Measurements from ENCODE around the gene UBE2E2. TPM values are rescaled to one million over a fixed set of nuclear protein-coding genes. Genes with fewer than 3 reads are reported as not detected.

UBE2E2 gene
- total and polyA plus RNA-seq, 2 donors from 2014 or later = 40.9 to 61.7 TPM

DNA sequence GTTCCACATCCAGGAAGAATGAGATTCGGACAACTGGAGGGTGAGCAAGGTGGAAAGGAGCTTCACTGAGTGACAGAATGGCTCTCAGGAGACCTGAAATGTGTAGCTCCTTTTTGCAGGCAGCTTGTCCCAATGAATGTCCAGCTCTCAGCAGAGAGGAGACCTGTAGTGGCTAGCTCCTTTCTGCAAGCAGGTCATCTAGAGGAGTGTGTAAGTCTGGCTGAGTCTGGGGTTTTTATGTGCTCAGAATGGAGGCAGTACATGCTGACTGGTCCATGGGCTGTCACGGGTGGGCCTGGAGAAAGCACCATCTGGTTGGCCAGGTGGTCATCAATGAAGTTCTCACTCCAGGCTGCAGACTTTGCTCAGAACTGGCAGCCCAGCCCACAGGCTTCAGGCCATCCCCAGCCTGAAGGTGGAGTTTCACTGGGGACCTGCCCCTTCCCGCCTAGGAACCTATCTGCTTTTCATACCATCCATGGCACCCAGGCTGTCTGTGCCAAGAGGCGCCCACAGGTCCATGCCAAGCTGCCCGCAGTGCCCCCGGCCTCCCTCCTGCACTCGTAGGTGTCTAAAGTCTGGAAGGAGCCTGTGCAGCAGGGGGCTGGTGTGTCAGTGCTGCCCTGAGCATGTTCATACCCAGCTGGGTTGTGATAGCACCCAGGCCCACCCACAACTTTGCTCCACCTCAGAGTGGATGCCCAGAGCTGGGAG is 276.6 kb downstream of the UBE2E2 start:
- FAIRE-seq = no peak
- Histone ChIP-seq H3K9ac (ENCODE audit: low read length in 3 of 3) (no peak overlapping the region), H3K27ac (ENCODE audit: low read depth in 2 of 2, low read length in 2 of 2) (no peak overlapping the region), H3K4me3 (ENCODE audit: low read length in 3 of 3) (no peak overlapping the region), H3K27me3 (ENCODE audit: control insufficient read depth, insufficient read depth, low read length) (no peaks in the 10 kb centered on the region), H3K4me1 (ENCODE audit: control insufficient read depth in 2 of 3, insufficient read depth in 2 of 3, low read depth in 1 of 3, low read length in 3 of 3) (peaks cover 0 to 4% (median 2%) of the 10 kb centered on the region in 3 donors), H3K36me3 (ENCODE audit: control insufficient read depth in 2 of 3, insufficient read depth in 3 of 3, low read length in 3 of 3) (no peaks in the 10 kb centered on the region), H3K9me3 (ENCODE audit: control insufficient read depth in 2 of 3, insufficient read depth in 1 of 3, low read length in 3 of 3) (peaks cover 0 to 9% (median 1%) of the 10 kb centered on the region in 3 donors)
- intact Hi-C loops (cut with DNase I) = no loop called here
- TF ChIP-seq, protein P1, sequence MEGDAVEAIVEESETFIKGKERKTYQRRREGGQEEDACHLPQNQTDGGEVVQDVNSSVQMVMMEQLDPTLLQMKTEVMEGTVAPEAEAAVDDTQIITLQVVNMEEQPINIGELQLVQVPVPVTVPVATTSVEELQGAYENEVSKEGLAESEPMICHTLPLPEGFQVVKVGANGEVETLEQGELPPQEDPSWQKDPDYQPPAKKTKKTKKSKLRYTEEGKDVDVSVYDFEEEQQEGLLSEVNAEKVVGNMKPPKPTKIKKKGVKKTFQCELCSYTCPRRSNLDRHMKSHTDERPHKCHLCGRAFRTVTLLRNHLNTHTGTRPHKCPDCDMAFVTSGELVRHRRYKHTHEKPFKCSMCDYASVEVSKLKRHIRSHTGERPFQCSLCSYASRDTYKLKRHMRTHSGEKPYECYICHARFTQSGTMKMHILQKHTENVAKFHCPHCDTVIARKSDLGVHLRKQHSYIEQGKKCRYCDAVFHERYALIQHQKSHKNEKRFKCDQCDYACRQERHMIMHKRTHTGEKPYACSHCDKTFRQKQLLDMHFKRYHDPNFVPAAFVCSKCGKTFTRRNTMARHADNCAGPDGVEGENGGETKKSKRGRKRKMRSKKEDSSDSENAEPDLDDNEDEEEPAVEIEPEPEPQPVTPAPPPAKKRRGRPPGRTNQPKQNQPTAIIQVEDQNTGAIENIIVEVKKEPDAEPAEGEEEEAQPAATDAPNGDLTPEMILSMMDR (IDR thresholded peaks at IDR 0.05; ENCODE audit: borderline replicate concordance, extremely low read depth, insufficient read depth) = no peak
- peak in 1 of 5 donors; percentile 59 for DNase-seq

DNA sequence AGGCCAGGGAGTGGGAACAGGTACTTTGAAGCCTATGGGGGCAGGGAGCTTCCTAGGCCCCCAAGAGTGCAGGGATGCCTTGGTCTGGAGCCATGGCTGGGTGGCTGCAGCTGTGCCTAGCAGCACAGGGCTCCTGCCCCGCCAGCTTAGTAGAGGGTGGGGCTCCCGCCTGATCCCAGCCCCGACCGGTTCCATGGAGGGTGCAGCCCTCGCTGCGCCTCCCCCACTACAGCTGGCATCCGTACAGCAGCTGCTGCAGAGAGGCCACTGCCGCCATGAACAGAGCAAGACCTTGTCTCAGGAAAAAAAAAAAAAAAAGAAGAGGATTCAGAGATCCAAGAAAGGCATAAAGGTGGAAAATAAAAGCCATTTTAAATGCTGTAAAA is 277.2 kb downstream of the UBE2E2 start:
- H3K9ac ChIP-seq (ENCODE audit: low read length in 3 of 3) = no peak overlapping the region
- TF ChIP-seq, protein P1 (IDR thresholded peaks at IDR 0.05; ENCODE audit: borderline replicate concordance, extremely low read depth, insufficient read depth) = no peak
- H3K9me3 ChIP-seq (ENCODE audit: control insufficient read depth in 2 of 3, insufficient read depth in 1 of 3, low read length in 3 of 3) = peaks cover 0 to 9% (median 1%) of the 10 kb centered on the region in 3 donors
- FAIRE-seq (no peak), DNase-seq (peak in 1 of 5 donors; percentile 62)
- peaks cover 0 to 4% (median 2%) of the 10 kb centered on the region in 3 donors for H3K4me1 ChIP-seq (ENCODE audit: control insufficient read depth in 2 of 3, insufficient read depth in 2 of 3, low read depth in 1 of 3, low read length in 3 of 3)
- no peaks in the 10 kb centered on the region for H3K36me3 ChIP-seq (ENCODE audit: control insufficient read depth in 2 of 3, insufficient read depth in 3 of 3, low read length in 3 of 3)
- intact Hi-C loops (cut with DNase I) = no loop called here
- H3K27me3 ChIP-seq (ENCODE audit: control insufficient read depth, insufficient read depth, low read length) = no peaks in the 10 kb centered on the region
- H3K27ac ChIP-seq (ENCODE audit: low read depth in 2 of 2, low read length in 2 of 2) = no peak overlapping the region
- H3K4me3 ChIP-seq (ENCODE audit: low read length in 3 of 3) = no peak overlapping the region

DNA sequence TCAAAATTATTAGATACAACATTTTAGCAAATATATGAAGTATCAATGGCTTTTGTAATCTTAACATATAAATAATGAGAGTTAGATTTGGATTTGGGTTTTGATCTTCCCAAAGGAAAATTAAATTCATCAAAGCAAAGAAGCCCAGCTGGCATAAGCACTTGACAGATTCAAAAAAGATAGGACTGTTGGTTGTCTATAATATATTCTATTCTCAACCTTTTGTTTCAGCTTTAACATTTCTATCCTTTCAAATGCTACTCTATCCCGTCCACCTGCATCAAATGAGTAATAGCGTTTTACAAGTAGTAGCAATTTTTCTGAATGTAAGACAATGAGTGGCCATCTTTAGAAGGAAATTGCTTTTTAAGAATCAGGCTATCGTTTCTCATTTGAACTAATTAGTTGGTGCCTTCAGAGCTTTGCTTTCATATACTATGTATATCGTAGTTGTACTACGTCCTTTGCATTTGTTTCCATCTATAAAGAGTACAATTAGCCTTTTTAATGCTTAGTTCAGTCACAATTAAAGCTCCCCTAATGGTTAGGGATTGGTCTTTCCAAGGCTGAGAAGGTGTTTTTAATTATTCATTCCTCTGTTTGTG is 278.0 kb downstream of the UBE2E2 start:
- H3K27me3 ChIP-seq (ENCODE audit: control insufficient read depth, insufficient read depth, low read length) = no peaks in the 10 kb centered on the region
- TF ChIP-seq, protein P1 (IDR thresholded peaks at IDR 0.05; ENCODE audit: borderline replicate concordance, extremely low read depth, insufficient read depth) = no peak
- H3K4me3 ChIP-seq (ENCODE audit: low read length in 3 of 3) = no peak overlapping the region
- peaks cover 0 to 4% (median 2%) of the 10 kb centered on the region in 3 donors for H3K4me1 ChIP-seq (ENCODE audit: control insufficient read depth in 2 of 3, insufficient read depth in 2 of 3, low read depth in 1 of 3, low read length in 3 of 3)
- peaks cover 0 to 11% (median 1%) of the 10 kb centered on the region in 3 donors for H3K9me3 ChIP-seq (ENCODE audit: control insufficient read depth in 2 of 3, insufficient read depth in 1 of 3, low read length in 3 of 3)
- no peaks in the 10 kb centered on the region for H3K36me3 ChIP-seq (ENCODE audit: control insufficient read depth in 2 of 3, insufficient read depth in 3 of 3, low read length in 3 of 3)
- DNase-seq (no peak), FAIRE-seq (no peak)
- H3K9ac ChIP-seq (ENCODE audit: low read length in 3 of 3) = no peak overlapping the region
- intact Hi-C loops (cut with DNase I) = no loop called here
- no peak overlapping the region for H3K27ac ChIP-seq (ENCODE audit: low read depth in 2 of 2, low read length in 2 of 2)
